ENCODE results near the gene SPAG5.

Gene SPAG5

DNA sequence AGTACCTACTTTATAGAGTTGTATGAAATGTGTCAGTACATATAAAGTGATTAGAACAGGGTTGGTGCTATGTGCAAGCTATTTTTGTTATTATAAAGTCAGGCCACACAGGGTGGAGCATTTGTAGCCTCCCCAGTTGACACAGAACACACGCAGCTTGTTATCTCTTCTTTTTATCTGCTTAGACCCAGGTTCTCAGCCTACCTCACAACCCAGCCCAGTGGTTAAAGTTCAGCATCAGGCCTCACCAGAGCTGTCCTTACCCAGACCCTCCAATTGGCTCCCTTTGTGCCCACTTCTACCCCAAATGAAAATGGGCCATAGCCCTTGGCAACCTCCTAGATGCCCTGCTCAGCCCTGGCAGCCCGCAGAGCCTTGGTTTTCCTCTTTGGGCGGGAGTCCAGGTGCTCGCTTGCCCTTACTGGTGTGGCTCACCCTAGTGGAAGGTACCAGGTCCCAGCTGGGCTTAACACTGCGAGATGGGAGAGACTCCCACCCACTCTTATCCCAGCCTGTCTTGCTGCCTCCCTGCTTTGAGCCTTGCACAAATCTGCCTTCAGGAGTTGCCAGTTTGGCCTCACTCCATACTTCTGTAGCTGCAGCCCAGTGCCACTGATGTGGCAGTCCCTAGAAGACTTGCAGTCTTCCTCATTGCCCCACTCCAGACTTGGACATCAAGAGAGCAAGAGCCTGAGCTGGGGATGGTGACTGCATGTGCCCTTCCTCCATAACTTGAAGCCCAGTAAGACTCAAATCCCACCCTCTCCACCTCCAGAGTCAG, 26.4 kb downstream of the SPAG5 start:
- no peak for DNase-seq

DNA sequence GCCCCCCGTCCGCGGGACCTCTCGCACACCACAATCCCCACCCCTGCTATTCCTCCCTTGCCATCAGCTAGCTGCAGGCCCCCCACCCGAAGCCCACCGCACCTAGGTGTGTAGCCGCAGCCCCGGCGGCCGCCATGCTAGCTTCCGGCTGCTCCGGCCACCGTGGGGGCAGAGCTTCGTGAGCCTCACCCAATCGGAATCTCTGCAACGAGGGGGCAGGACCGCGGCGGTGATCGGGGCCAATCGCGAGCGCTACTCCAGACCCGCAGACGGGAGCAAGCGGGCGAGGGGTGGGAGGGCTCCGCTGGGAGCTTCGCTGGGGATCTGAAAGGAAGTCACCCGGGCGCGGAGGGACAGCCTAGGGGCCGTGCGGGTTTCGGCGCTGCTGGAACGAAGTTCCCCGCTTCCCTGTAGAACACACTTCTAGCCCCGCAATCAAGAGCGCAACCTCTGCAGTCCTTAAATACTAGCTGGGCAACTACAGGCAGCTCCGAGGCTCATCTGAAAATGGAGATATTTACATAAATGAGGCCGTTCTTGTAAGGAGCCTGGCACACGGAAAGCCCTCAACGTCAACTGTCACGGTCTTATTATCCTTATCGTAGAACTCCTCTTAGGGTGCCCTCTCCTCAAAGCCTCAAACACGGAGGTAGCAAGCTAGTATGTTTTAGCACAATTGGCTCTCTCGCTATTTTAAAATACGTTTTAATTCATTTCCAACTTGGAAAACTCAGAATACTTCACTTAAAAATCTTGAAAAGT, 27.3 kb downstream of the SPAG5 start, which contains the start of gene PIGS:
Gene PIGS, minus strand, starts transcription at position 164 of the 762 bp plus-strand sequence. Its CDS starts 28 bp downstream, at position 136.
- DNase-seq, result peak; percentile 72 to 83

DNA sequence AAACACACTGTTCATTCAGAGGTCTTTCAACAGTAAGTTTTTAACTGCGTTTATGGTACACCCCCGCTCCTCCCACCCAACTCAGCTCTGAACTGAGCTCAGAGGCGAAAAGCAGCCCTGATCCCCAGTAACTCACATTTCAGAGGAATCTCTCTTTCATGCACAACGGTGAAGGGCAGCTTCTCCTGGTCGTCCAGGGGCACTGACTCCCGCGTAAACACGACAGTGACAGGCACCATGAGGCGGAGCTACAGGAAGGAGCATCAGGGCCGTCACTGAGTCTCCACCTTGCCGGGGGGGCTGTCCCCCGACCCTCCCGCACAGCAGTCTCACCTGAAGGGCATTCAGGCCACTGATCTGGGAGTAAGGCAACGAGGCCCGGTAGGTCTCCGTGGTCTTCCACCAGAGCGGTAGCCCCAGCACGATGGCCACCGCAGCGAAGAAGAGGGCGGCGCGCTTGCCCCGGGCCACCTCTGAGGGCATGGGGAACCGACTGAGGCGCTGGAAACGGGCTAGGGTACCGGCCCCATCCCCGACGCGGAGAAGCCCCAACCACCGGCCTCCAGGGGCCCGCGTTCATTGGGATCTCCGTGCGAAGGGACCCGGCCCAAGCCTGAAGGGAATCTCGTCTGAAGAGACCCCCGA, 28.0 kb downstream of the SPAG5 start:
- DNase-seq, result no peak

DNA sequence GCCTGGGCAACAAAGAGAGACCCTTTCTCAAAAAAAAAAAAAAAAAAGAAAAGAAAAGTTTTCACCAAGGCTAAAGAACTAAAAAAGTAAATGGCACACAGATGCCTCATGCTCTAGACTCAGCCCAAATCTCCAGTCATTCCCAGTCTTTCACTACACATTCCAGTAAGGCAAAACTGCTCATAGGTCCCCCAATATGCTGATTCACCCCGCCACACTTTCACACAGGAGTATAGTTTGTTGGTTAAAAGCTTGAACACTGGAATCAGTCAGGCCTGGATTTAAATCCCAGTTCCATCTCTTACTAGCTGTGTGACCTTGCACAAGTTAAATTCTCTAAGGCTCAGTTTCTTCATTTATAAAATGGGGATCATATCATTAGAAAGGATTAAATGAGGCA, 29.4 kb downstream of the SPAG5 start:
- DNase-seq, result no peak

DNA sequence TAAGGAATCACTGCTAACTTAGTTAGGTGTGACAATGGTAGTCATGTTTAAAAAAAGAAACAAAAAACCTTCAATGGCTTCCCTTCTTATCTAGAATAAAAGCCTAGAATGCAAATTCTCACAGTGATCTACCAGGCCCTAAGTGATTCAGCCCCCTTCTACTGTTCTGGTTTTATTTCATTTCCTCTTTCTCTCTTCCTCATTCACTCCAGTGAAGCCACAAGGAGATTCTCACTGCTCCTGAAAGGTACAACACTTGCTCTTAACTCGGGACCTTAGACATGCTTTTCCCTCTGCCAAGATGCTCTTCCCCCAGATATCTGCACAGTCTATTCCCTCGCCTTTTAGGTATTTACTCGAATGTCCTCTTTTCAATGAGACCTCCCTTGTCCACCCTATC, 31.2 kb downstream of the SPAG5 start:
- DNase-seq, result peak in 1 of 2 donors; percentile 52

DNA sequence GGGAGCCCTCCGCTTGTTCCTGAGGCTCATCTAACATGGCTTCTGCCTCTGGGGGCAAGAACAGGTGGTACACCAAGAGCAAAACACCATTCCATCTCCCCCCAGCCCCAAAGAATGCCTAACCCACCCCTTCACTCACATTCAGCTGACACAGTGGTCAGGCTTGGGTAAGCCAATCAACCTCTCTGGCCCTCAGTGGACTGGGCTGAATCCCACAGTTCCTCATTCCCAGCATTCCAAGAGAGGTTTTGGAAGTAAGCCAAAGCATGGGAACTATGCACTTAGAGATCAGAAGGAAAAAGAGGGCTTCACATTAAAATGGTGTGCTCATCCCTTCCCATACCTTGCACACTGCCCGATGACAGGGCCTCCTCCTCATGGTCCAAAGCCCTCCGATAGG, 35.4 kb downstream of the SPAG5 start:
- no peak for DNase-seq

DNA sequence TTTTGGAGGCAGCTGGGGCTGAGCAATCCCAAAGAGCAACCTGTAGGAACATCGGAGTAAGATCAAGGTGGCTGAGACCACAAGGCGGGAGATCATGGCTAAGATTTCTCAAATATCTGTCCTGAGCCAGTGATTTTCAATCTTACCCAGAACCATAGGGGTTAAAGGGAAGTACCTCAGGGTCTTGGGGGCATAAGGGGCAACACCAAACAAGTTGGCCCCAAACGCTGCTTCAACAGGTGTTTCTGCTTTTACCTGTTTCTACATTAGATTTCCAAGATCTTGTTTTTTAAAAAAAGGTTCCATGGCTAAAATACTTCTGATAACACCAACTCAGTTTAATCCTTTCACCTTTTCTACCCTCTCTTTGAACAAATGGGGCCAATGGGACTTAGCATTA, 43.8 kb downstream of the SPAG5 start:
- no peak for DNase-seq

DNA sequence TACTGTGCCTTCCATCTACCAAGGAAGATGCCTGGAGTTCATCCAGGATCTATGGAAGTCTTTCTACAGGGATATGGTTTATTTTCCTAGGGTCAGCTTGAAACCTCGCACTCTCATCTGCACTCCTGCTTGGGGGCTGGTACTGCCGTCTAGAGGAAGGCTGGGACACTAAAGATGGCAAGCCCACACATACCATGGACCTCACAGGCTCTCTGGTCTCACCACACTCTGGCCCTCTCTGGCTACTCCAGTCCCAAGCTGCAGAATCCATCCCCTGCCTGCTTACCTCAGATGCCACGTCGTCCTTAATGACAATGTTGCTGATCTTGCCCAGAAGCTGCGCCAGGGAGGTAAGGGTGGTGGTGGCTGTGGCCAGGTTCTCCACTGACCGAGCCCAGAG, 44.3 kb downstream of the SPAG5 start:
- DNase-seq, result no peak

DNA sequence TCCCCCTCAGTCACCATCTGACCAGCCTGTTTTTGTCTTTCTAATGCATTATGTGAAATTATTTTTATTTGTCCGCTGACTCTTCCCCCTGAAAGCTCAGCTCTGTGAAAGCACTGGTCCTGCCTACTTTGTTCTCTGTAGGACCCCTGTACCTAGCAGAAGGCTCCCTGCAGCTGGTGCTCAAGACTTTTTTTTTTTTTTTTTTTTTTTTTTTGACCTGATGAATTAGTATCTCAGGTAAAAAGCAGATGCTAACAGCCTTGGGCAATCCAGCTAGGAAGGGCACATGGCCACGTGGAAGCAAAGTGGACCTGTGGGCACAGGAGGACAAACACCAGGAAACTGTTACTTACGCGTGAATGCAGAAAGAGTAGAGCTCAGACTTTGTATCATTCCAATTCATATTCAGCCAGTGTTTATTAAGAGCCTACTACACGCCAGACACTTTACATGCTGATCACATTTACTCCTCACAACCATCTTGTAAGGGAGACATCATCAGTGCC, 45.8 kb downstream of the SPAG5 start:
- DNase-seq, result no peak

DNA sequence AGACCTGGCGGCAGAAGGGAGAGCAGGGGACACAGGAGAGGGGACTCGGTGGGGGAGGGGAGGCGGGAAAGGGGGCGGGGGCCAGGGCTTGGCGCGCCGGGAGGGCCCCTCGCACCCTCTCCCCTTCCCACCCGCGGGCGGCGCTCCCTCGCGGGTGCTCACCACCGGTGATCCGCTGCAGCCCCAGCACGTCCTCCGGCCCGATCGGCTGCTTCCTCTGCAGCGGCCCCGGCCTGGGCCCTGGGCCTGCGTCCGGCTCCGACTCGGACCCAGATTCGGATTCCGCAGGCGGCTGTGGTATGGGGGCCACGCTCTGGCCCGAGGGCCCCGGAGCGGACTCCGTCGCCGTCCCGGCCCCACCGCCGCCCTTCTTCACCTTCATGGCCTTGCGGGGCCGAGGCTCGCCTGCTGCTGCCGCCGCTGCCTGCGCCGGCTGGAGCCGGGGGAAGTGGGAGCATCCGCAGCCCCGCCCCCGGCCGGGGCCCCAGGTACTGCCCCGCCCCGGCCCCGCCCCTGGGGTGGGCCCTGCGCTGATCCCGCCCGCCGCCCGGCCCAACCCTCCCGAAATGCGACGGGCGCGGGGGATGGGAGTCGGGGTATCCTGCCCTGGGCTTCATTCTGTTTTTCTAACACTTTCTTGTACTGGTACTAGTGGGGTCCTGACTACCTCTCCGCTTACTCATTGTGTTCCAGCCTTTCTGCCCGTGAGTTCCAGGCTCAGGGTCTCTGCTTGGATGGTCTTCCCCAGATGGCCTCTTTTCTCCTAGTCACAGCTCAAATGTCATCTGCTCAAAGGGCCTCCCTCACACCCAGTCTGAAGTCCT, 46.4 kb downstream of the SPAG5 start, which contains the start of gene UNC119:
Gene UNC119, minus strand, starts transcription at position 449 of the 824 bp plus-strand sequence. Its CDS starts 67 bp downstream, at position 382.
- peak; percentile 29 to 49 for DNase-seq

DNA sequence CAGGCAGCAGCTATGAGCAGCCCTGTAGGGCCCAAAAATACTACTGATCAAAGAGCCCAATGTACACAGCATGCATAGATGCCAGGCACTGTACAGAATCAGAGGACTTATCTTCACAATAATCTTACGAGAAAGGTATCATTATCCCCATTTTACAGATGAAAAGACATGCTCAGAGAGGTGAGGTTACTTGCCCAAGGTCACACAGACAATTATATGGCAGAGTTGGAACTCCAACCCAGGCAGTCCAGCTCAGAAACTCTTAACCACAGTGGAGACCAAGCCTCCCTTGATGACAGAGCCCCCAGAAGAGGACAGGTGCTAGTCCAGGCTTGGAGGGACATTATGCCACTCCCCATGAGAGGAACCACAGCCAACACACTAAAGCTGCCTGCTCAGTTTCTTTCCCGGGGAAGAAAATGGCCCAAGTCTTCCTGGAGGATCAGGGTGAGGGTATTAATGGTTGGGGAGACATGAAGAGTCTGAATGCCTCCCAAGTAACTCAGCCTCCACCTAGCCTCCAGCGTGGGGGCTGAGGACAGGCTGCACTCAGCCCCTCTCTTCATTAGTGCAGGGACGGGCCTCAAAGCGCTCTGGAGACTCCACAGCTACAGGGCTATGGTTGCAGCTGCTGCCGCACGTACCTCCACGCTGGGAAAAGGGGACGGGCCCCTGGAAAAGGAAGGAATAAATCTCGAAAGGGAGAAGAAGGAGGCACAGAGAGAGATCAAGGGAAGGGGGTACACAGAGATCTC, 47.2 kb downstream of the SPAG5 start:
- DNase-seq, result no peak

DNA sequence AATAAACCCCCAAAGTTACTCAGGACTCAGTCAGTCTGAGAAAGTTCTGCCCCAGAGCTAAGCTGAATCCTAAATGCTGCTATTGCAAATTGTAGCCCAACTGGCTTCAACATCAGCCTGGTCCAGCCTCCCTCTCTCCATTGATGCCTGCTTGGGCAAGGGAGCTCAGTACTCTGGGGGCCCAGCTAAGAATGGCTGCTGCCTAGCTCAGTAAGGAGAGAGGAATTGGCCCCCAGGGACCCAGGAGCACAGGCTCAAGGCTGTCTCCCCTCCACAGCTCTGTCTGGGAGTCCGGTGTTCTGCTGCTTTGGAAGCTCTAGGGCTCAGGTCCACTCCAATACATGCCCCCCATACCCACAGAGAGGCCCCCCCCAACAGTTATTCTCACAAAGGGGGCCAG, 48.0 kb downstream of the SPAG5 start:
- DNase-seq, result no peak

DNA sequence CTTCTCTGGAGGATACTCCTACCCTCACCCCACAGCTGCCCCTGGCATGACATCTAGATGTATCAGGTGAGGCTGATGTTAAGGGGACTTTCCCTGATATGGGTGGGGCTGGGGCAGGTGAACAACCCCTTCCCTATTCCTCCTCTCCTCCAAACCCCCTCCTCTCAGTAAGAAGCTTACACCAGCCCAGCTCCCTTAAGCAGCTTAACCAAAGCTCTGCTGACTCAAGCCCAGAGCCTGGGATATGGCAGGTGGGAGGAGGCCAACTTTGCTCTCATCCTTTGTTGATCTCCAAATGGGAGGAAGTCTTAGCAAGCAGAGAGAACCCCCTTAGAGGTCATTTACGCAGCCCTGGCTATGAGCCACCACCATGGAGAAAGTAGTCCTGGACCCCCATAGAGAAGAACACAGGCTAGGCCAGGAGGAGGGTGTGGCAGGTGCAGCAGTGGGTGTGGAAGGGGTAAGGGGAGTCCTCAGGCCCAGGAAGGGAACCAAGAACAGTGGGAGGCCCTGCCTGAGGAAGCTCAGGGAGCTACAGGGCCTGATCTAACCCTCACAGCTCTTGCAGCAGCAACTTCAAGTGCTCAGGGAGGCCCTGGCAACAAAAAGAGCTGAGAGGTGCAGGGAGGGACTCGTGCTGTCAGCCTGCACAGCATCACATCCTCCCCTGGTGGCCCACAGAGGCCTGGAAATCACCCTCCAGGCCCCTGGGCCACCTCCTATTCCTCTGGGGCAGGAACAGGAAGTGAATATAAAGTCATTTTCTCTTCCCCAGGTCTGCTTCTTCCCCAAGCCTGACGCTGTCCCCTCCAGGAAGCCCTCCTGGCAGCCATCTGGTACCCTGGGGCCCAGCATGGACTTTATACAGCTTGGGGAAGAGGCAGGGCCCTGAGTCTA, 49.3 kb downstream of the SPAG5 start:
- peak in 1 of 2 donors; percentile 19 for DNase-seq

DNA sequence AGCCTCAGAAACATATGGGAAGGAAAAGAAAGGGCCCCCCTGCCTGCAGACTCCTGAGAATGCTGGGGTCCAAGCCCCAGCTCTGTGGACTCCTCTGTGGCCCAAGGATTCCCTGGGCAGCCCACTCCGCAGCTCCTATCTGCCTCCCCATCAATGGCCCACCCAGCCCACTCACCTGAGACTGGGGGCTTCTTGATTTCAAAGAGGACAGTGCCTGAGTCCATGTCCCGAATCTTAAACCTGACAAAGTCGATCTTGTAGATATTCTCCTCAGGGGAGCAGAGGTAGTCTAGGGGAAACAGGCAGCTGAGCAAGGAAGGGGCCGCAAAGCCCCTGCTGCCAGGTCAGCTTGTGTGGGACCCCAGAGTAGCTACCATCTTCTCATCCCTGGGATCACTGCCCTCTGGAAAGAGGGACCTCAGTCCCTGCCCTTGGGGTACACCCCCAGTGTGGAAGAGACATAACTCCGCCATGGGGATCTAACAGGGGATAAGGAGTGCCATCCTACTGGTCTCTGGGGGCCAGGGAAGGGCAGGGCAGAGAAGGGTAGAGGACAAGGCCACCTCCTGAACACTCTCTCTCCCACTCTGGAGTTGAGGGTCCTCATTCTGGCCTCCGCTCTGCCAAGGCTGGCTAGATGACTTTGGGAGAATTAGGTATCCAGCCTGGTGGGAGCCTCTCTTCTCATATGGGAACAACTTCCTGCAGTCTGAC, 50.3 kb downstream of the SPAG5 start:
- no peak for DNase-seq

DNA sequence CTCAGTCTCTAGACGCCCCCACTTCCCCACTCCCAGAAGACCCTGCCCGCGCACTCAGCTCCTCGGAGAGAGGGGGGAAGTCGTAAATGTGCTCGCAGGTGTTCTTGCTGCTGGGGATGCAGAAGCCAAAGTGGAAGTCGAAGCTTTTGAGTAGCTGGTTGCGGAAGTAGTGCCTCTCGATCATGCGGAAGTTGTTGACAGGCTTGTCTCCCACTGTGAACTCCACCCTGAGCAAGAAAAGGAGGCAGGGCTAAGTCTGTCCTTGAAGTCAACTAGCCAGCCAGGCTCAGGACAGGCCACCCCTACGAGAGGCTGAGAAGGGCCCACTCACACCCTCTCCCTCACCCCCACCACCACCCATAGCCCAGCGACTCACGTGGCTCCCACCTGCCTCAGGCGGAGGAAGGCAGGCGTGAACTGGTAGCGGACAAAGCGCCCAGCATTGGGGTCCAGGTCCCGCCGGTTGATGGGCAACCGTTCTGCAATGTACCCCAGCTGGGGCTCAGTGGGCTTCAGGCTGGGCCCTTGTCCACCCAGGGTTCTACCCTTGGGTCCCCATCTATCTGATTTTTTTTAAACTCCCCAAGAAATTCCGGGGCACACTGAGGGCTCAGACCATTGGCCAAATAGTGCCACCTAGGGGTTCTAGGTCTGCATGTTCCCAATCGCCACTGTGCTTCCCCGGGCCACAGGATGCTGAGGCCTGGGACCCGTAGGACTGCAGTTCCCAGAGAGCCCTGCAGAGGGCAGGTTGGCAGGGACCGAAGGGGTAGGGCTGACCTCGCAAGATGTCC, 51.0 kb downstream of the SPAG5 start:
- peak; percentile 38 to 47 for DNase-seq

DNA sequence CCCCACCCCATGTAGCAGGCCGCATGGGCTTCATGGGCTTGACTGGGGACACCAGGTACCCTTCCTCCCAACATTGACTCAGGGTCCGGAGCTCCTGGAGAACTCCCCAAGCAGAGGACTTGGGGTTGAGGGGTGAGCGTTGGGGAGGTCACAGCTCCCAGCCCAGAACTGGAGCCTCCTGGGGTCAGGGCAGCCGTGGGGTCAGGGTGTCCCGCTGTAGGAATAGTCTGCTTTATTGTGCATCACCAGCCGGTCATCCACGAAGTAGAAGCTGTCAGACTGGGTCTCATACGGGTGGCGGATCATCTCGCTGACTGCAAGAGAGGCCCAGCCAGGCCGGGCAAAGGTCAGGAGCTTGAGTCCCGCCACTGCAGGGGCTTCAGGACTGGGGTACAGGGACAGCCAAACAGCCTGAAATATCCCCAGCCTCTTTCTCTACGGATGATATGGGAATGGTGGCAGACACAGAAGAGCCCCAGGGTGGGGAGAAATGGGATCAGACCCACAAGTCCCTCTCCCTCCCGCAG, 51.7 kb downstream of the SPAG5 start:
- no peak for DNase-seq

DNA sequence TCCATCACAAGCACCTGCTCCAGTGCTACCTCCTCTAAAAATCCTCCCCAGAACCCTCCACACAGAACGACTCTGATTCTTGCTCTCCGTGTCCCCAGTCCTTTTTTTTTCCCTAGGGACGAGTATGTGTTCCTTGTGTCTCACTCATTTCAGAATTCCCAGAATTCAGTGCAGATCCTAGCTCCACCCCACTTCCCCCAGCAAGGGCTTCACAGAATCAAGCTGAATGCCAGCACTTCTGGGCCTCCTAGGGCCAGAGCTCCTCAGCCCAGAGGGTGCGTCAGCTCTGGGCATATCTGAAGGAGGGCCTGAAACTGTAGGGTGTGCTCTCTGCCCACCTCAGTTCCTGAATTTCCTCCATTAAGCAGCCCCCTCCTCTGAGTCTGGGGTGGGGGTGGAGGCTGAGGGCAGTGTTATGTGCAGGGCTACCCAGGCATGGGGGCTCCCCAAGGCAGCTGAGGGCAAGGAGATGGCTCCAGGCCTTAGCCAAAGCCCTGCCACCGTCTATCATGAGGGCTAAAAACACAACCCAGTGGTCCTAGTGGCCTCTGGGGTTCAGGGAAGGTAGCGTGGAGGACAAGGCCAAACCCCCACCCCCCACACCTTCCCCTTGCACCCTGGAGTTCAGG, 52.9 kb downstream of the SPAG5 start:
- no peak for DNase-seq

DNA sequence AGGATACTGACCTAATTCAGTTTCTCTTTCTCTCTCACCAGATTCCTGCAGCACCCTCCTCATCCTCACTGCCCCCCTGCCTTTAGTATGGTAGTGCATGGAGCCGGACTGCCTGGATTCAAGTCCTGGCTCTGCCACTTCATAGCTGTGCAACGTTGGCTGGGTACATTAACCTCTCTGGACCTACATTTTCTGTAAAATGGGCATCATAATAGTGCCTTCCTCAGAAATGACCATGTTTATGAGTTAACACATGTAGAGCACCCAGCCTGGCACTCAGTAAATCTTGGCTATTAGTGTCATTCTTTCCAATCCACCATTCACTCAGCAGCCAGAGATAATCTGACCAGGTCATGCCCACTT, 53.7 kb downstream of the SPAG5 start:
- no peak for DNase-seq

Measured in bone marrow (tissue), 2 donors.